ENCODE measurements around the gene KSR1.

DNA sequence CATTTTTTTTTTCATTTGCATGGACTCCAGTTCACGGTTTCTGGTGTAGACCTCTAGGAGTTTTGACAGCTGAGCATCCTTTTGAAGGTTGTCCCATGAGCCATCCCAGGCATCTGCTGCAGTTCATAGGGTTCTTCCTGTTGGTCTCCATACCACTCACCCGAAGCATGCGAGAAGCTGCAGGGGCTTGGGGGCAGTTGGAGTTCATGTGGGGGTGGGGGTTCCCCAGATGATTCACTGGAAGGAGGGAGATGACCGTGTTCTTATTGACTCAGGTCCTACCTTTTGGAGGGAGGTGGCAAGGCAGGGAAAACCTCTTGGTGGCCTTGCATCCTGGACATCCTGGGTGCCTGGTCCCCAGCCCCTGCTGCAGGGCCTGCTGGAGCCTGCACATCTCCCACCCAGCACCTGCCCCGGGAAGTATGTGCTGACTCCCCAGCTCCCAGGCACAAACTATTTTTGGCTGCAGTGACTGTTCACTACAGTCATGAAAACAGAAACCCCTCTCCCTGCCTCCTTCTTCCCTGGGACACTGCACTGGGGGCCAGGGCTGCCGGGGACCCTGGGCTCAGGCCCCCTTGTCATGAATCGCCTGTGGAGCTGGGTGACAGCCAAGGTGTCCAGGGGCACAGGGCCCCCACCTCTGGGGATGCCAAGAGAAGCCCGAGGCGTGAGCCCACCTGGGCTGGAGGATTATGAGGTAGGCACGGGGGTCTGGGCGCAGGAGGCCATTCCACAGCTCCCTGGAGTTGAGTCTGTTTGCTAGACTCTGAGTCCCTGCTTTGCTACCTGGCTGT lies 109.8 kb downstream of the KSR1 start:
- no peak for TF ChIP-seq POLR2A (IDR thresholded peaks at IDR 0.05)
- TF ChIP-seq, protein P1, sequence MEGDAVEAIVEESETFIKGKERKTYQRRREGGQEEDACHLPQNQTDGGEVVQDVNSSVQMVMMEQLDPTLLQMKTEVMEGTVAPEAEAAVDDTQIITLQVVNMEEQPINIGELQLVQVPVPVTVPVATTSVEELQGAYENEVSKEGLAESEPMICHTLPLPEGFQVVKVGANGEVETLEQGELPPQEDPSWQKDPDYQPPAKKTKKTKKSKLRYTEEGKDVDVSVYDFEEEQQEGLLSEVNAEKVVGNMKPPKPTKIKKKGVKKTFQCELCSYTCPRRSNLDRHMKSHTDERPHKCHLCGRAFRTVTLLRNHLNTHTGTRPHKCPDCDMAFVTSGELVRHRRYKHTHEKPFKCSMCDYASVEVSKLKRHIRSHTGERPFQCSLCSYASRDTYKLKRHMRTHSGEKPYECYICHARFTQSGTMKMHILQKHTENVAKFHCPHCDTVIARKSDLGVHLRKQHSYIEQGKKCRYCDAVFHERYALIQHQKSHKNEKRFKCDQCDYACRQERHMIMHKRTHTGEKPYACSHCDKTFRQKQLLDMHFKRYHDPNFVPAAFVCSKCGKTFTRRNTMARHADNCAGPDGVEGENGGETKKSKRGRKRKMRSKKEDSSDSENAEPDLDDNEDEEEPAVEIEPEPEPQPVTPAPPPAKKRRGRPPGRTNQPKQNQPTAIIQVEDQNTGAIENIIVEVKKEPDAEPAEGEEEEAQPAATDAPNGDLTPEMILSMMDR (IDR thresholded peaks at IDR 0.05): no peak
